HepG2 (cell line): ENCODE results near the gene NSD1. TPM values are rescaled to one million over a fixed set of nuclear protein-coding genes. Genes with fewer than 3 reads are reported as not detected.

Experiments used
- ATAC-seq: fragments of 200-7000 bp; cut with Tn5 transposase; 3 replicates; pipeline ENCODE4 v1.9.1; 2020; ENCODE audit warnings: mild to moderate bottlenecking, moderate library complexity
- BruUV-seq: library from RNA; stranded (reverse); fragments of 400-500 nt; replicated peaks from 2 replicates; lab custom pipeline; 2021; lab: Mats Ljungman, UMichigan
- CTCF ChIA-PET: fragments of 300-600 bp; formaldehyde crosslinking; extraction: SDS; loops from one replicate; lab custom pipeline; 2021; ENCODE audit warnings: low total read pairs, inconsistent platforms, low intra/inter-chr PET ratio; lab: Yijun Ruan, JAX
- POLR2A ChIA-PET: fragments of 350-600 bp; sonication (Branson Sonifier 250); formaldehyde crosslinking; loops from one replicate; lab custom pipeline; 2020; ENCODE audit warnings: antibody characterized with exemption, inconsistent platforms; lab: Yijun Ruan, JAX
- DNase-seq: peaks from one replicate; pipeline ENCODE4 v3.0.0-alpha.2; 2015; ENCODE audit warnings: low spot score
- FAIRE-seq: peaks from 3 replicates; lab custom pipeline; 2011; peaks lifted over from hg19 to GRCh38; lab: Jason Lieb, UNC
- H2AFZ ChIP-seq: one replicate; pipeline ENCODE4 v1.6.1; 2011; ENCODE audit warnings: low read length, inconsistent platforms
- H3K27ac ChIP-seq: fragments of 300-600 bp; 3 replicates; pipeline ENCODE4 v1.8.0; 2011; ENCODE audit warnings: mixed run types, mild to moderate bottlenecking, mixed read lengths, low read length, inconsistent platforms; ENCODE audit not compliant: insufficient read depth; ENCODE audit errors: extremely low read length
- H3K27me3 ChIP-seq, 2 experiments: fragments of 200-600 bp in 1 of 2; 2 replicates in 1 of 2; 3 replicates in 1 of 2; pipeline versions ENCODE4 v1.6.0 to v1.8.0; 2011; ENCODE audit warnings: low read length in 2 of 2, mild to moderate bottlenecking in 2 of 2, moderate library complexity in 2 of 2, inconsistent platforms in 1 of 2; ENCODE audit not compliant: insufficient read depth in 2 of 2, control insufficient read depth in 1 of 2
- H3K36me3 ChIP-seq, 2 experiments: fragments of 200-600 bp in 1 of 2; replicated peaks in 1 of 2; 2 replicates in 1 of 2; 3 replicates in 1 of 2; pipeline versions ENCODE4 v1.5.1 to v1.8.0; 2011; ENCODE audit warnings: low read length in 2 of 2, inconsistent platforms in 1 of 2; ENCODE audit not compliant: insufficient read depth in 2 of 2, control insufficient read depth in 1 of 2
- H3K4me1 ChIP-seq: 2 replicates; pipeline ENCODE4 v1.5.1; 2012; ENCODE audit warnings: low read length, inconsistent platforms; ENCODE audit not compliant: insufficient read depth
- H3K4me2 ChIP-seq: 2 replicates; pipeline ENCODE4 v1.6.0; 2011; ENCODE audit warnings: low read depth, low read length, inconsistent platforms
- H3K4me3 ChIP-seq, 3 experiments: fragments of 200-600 bp in 1 of 3; sonication (generic), shearing (Covaris generic) in 1 of 3; replicated peaks in 1 of 3; 2 replicates each; pipeline ENCODE4 v1.5.1; 2011 to 2016; ENCODE audit warnings: low read length in 3 of 3, inconsistent platforms in 2 of 3, low read depth in 2 of 3, mild to moderate bottlenecking in 2 of 3, control low read depth in 1 of 3, mixed read lengths in 1 of 3; ENCODE audit not compliant: insufficient read depth in 1 of 3
- H3K79me2 ChIP-seq: one replicate; pipeline ENCODE4 v1.6.1; 2011; ENCODE audit warnings: low read length, inconsistent platforms; ENCODE audit not compliant: insufficient read depth
- H3K9ac ChIP-seq: 2 replicates; pipeline ENCODE4 v1.6.0; 2011; ENCODE audit warnings: mild to moderate bottlenecking, low read depth, low read length, inconsistent platforms; ENCODE audit not compliant: insufficient read depth
- H3K9me3 ChIP-seq: 2 replicates; pipeline ENCODE4 v1.5.1; 2012; ENCODE audit warnings: mild to moderate bottlenecking, low read length
- H4K20me1 ChIP-seq: 2 replicates; pipeline ENCODE4 v1.6.0; 2011; ENCODE audit warnings: inconsistent platforms, mild to moderate bottlenecking, low read length, moderate library complexity; ENCODE audit not compliant: insufficient read depth
- CREM ChIP-seq, 2 experiments: sonication (generic) in 1 of 2; formaldehyde crosslinking in 1 of 2; IDR thresholded peaks; 2 replicates each; pipeline versions ENCODE4 v1.4.0 to v1.6.1; 2016 to 2020; ENCODE audit warnings: antibody characterized with exemption in 1 of 2, mild to moderate bottlenecking in 1 of 2, missing genetic modification reagents in 1 of 2
- FOXJ3 ChIP-seq: sonication (generic); formaldehyde crosslinking; IDR thresholded peaks from 2 replicates; pipeline ENCODE4 v1.4.0; 2020; ENCODE audit warnings: missing genetic modification reagents, mild to moderate bottlenecking, borderline replicate concordance
- GLI4 ChIP-seq: sonication (generic); formaldehyde crosslinking; IDR thresholded peaks from 2 replicates; pipeline ENCODE4 v1.5.1; 2020; ENCODE audit warnings: missing genetic modification reagents, mild to moderate bottlenecking, moderate library complexity, borderline replicate concordance
- HNF4A ChIP-seq: sonication (generic); formaldehyde crosslinking; IDR thresholded peaks from 2 replicates; pipeline ENCODE4 v1.4.0; 2020; ENCODE audit warnings: missing genetic modification reagents
- MED8 ChIP-seq: sonication (generic); formaldehyde crosslinking; IDR thresholded peaks from 2 replicates; pipeline ENCODE4 v1.8.1; 2023; ENCODE audit warnings: mild to moderate bottlenecking, missing genetic modification reagents; ENCODE audit not compliant: insufficient replicate concordance
- SP2 ChIP-seq: sonication (generic); formaldehyde crosslinking; IDR thresholded peaks from 2 replicates; pipeline ENCODE4 v1.5.1; 2020; ENCODE audit warnings: mild to moderate bottlenecking, missing genetic modification reagents
- ZFP36L1 ChIP-seq: sonication (generic); formaldehyde crosslinking; IDR thresholded peaks from 2 replicates; pipeline ENCODE4 v1.8.0; 2022; ENCODE audit warnings: mild to moderate bottlenecking, missing genetic modification reagents, moderate library complexity
- ZNF160 ChIP-seq: sonication (generic); formaldehyde crosslinking; IDR thresholded peaks from 2 replicates; pipeline ENCODE4 v1.8.0; 2022; ENCODE audit warnings: mild to moderate bottlenecking, inconsistent platforms, missing genetic modification reagents
- ZNF264 ChIP-seq: sonication (generic); formaldehyde crosslinking; IDR thresholded peaks from 2 replicates; pipeline ENCODE4 v1.4.0; 2020; ENCODE audit warnings: missing genetic modification reagents
- ZNF776 ChIP-seq: sonication (generic); formaldehyde crosslinking; IDR thresholded peaks from 2 replicates; pipeline ENCODE4 v1.4.0; 2020; ENCODE audit warnings: mild to moderate bottlenecking, missing genetic modification reagents
- WGBS: methylation state at CpG from one replicate; pipeline ENCODE4 v1.1.6; 2017; ENCODE audit warnings: low lambda C conversion rate; 5-methylcytosine and 5-hydroxymethylcytosine counted together
- in situ Hi-C: cut with HindIII; loops from 2 replicates; pipeline ENCODE4 v1.10.0; 2017; ENCODE audit warnings: low pct_unique_long_range_greater_than_20kb; ENCODE audit not compliant: extremely low pct_ligation_motif_present
- intact Hi-C: fragments of 100-400 bp; cut with micrococcal nuclease; formaldehyde crosslinking; loops from one replicate; pipeline ENCODE4 v1.10.0; 2022; ENCODE audit not compliant: unreplicated experiment
- polyA plus RNA-seq, 8 experiments: library from polyadenylated mRNA; depleted of rRNA in 3 of 8; stranded (reverse) in 7 of 8; unstranded in 1 of 8; fragments of >200 nt; fragmentation: Illumina TruSeq in 4 of 8; extraction: Trizol in 4 of 8; gene quantifications; 2 replicates each; pipeline versions ENCODE4 v1.2.1 to v1.2.3, GENCODE V29; 2011 to 2016; ENCODE audit warnings: low read depth in 4 of 8, missing spikeins in 1 of 8, mixed read lengths in 1 of 8; ENCODE audit not compliant: insufficient read depth in 1 of 8
- total RNA-seq, 5 experiments: library from RNA; depleted of rRNA; stranded (reverse); fragments of >200 nt; fragmentation: Illumina TruSeq; extraction: Trizol; gene quantifications; 2 replicates each; pipeline ENCODE4 v1.2.3, GENCODE V29; 2016; ENCODE audit warnings: low read depth in 1 of 5
- TF ChIP-seq, protein P1 (sequence below): IDR thresholded peaks from 2 replicates; pipeline ENCODE4 v1.6.1; 2016; ENCODE audit warnings: low read depth
- TF ChIP-seq, protein P2 (sequence below): sonication (generic); formaldehyde crosslinking; IDR thresholded peaks from 2 replicates; pipeline ENCODE4 v1.4.0; 2020; ENCODE audit warnings: missing genetic modification reagents

NSD1 gene
- total and polyA plus RNA-seq, 2 of the 13 experiments (the other 11 are each of a cell fraction or from before 2014, with no cell fraction given): 0.01 to 0.09 TPM

GRCh38 chr5:177123789-177124485, 9.6 kb upstream of the NSD1 start (continued):
- TF ChIP-seq ZFP36L1 (CRISPR knock-in tag): no peak

- POLR2A ChIA-PET: no interaction called here
Observed at GRCh38 chr5:177124486-177124991, 9.0 kb upstream of the NSD1 start.

GRCh38 chr5:177126771-177127170, 6.8 kb upstream of the NSD1 start:
- Histone ChIP-seq H4K20me1 (no peaks in the 10 kb centered on the region), H3K4me1 (no peaks in the 10 kb centered on the region), H3K9me3 (no peaks in the 10 kb centered on the region), H3K27me3 (no peaks in the 10 kb centered on the region), H3K36me3 (no peaks in the 10 kb centered on the region), H3K79me2 (no peaks in the 10 kb centered on the region), H2AFZ (no peak overlapping the region), H3K4me3 (no peak overlapping the region), H3K4me2 (no peak overlapping the region), H3K27ac (no peak overlapping the region), H3K9ac (no peak overlapping the region)
- WGBS: 0% methylated on average over 1 of the region's 1 CpG
- no TSS peak for BruUV-seq
- no peak for FAIRE-seq
- CTCF ChIA-PET: no interaction called here
- intact Hi-C loops: no loop called here
- in situ Hi-C loops: no loop called here
- POLR2A ChIA-PET: interaction anchor here (0.6 kb wide), 1 partner anchor 126 kb away, joined by 4 read pairs; no protein-coding TSS in a partner anchor
- no peak for ATAC-seq
- no peak for TF ChIP-seq ZNF264
- TF ChIP-seq, protein P1, sequence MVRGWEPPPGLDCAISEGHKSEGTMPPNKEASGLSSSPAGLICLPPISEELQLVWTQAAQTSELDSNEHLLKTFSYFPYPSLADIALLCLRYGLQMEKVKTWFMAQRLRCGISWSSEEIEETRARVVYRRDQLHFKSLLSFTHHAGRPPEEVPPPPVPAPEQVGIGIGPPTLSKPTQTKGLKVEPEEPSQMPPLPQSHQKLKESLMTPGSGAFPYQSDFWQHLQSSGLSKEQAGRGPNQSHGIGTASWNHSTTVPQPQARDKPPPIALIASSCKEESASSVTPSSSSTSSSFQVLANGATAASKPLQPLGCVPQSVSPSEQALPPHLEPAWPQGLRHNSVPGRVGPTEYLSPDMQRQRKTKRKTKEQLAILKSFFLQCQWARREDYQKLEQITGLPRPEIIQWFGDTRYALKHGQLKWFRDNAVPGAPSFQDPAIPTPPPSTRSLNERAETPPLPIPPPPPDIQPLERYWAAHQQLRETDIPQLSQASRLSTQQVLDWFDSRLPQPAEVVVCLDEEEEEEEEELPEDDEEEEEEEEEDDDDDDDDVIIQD: no peak
- no peak for TF ChIP-seq HNF4A (CRISPR knock-in tag)
- TF ChIP-seq CREM (IDR thresholded peaks at IDR 0.05): no peak
- no peak for TF ChIP-seq CREM (CRISPR knock-in tag; IDR thresholded peaks at IDR 0.05)
- TF ChIP-seq SP2: no peak
- TF ChIP-seq ZNF160 (CRISPR knock-in tag): no peak
- TF ChIP-seq GLI4 (CRISPR knock-in tag): no peak
- DNase-seq: no peak

More at GRCh38 chr5:177124486-177124991, 9.0 kb upstream of the NSD1 start:
- no peak for DNase-seq
- no peak overlapping the region for H3K4me3 ChIP-seq
- TF ChIP-seq ZNF776 (CRISPR knock-in tag): no peak
- TF ChIP-seq, protein P2, sequence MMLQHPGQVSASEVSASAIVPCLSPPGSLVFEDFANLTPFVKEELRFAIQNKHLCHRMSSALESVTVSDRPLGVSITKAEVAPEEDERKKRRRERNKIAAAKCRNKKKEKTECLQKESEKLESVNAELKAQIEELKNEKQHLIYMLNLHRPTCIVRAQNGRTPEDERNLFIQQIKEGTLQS (CRISPR knock-in tag): no peak
- no peak for TF ChIP-seq MED8 (CRISPR knock-in tag)
- no peak for TF ChIP-seq FOXJ3 (CRISPR knock-in tag)
- TF ChIP-seq, all 625 proteins: peak for 0
- intact Hi-C loops: no loop called here
- no peak for ATAC-seq
- no peaks in the 10 kb centered on the region for H3K36me3 ChIP-seq
- H3K4me2 ChIP-seq: no peak overlapping the region
- no peaks in the 10 kb centered on the region for H3K27me3 ChIP-seq
- no peaks in the 10 kb centered on the region for H3K9me3 ChIP-seq
- no peaks in the 10 kb centered on the region for H3K79me2 ChIP-seq
- no peak overlapping the region for H2AFZ ChIP-seq
- BruUV-seq: no TSS peak
- FAIRE-seq: no peak
- H3K27ac ChIP-seq: no peak overlapping the region
- in situ Hi-C loops: loop anchor here (25.0 kb wide), 1 partner anchor 338 kb away; the partner anchor contains the start of gene DBN1
- no peaks in the 10 kb centered on the region for H4K20me1 ChIP-seq
- CTCF ChIA-PET: no interaction called here
- no peak overlapping the region for H3K9ac ChIP-seq
- H3K4me1 ChIP-seq: no peaks in the 10 kb centered on the region
- 59% methylated on average over 4 of the region's 4 CpGs for whole genome bisulfite sequencing
